ENCODE measurements around the gene PER3. TPM values are rescaled to one million over a fixed set of nuclear protein-coding genes. Genes with fewer than 3 reads are reported as not detected.

Gene PER3
- polyA plus RNA-seq, 1 donor (not counting 4 experiments of a cell fraction or from before 2014, with no cell fraction given) = 7.0 TPM

GRCh38 chr1:7808253-7808844 is 24.3 kb downstream of the PER3 start:
- dilution Hi-C loops (cut with MboI; ENCODE audit: extremely low pct_ligation_motif_present, low sequenced_read_pairs) = no loop called here
- H2AFZ ChIP-seq (ENCODE audit: control insufficient read depth, low read length) = no peak overlapping the region
- H3K9ac ChIP-seq (ENCODE audit: control insufficient read depth, extremely low read depth, insufficient read depth, low read length) = no peak overlapping the region
- peak in 2 of 3 experiments; percentile 16 to 52 for TF ChIP-seq CTCF (optimal IDR thresholded peaks at IDR 0.05 in 1 of 3, IDR thresholded peaks at IDR 0.05 in 1 of 3, conservative IDR thresholded peaks at IDR 0.05 in 1 of 3; ENCODE audit: extremely low read depth in 1 of 3, insufficient read depth in 2 of 3, low read length in 3 of 3)
- TF ChIP-seq EZH2 (IDR thresholded peaks at IDR 0.05; ENCODE audit: low read length) = no peak
- peaks cover 5% of the 10 kb centered on the region for H3K4me1 ChIP-seq (ENCODE audit: control insufficient read depth, extremely low read depth, insufficient read depth, low read length)
- H3K4me2 ChIP-seq (ENCODE audit: control insufficient read depth, extremely low read depth, insufficient read depth, low read depth, low read length) = no peak overlapping the region
- no peaks in the 10 kb centered on the region for H3K79me2 ChIP-seq (ENCODE audit: control insufficient read depth, insufficient read depth, low read length)
- H3K27ac ChIP-seq (ENCODE audit: control insufficient read depth, insufficient read depth, low read length) = no peak overlapping the region
- DNase-seq (ENCODE audit: low read depth, low spot score) (no peak), FAIRE-seq (no peak)
- H4K20me1 ChIP-seq (ENCODE audit: control insufficient read depth, extremely low read depth, insufficient read depth, low read length) = no peaks in the 10 kb centered on the region
- H3K4me3 ChIP-seq (ENCODE audit: control insufficient read depth in 2 of 3, extremely low read depth in 1 of 3, insufficient read depth in 2 of 3, low read depth in 1 of 3, low read length in 3 of 3) = no peak overlapping the region
- no peaks in the 10 kb centered on the region for H3K27me3 ChIP-seq (ENCODE audit: control insufficient read depth, extremely low read depth, insufficient read depth, low read length)
- H3K9me3 ChIP-seq (ENCODE audit: control insufficient read depth, low read depth, low read length) = no peaks in the 10 kb centered on the region
- H3K36me3 ChIP-seq (ENCODE audit: control insufficient read depth in 2 of 2, extremely low read depth in 1 of 2, insufficient read depth in 2 of 2, low read length in 2 of 2) = peaks cover 8 to 10% of the 10 kb centered on the region in 2 experiments
- no peaks in the 10 kb centered on the region for H3K9me1 ChIP-seq (ENCODE audit: control insufficient read depth, extremely low read depth, insufficient read depth, low read length)

GRCh38 chr1:7809742-7810141 is 25.7 kb downstream of the PER3 start:
- no peak for DNase-seq (ENCODE audit: low read depth, low spot score)
- no peaks in the 10 kb centered on the region for H3K79me2 ChIP-seq (ENCODE audit: control insufficient read depth, insufficient read depth, low read length)
- H3K4me2 ChIP-seq (ENCODE audit: control insufficient read depth, extremely low read depth, insufficient read depth, low read depth, low read length) = no peak overlapping the region
- no peak for TF ChIP-seq EZH2 (IDR thresholded peaks at IDR 0.05; ENCODE audit: low read length)
- TF ChIP-seq CTCF (optimal IDR thresholded peaks at IDR 0.05 in 1 of 3, IDR thresholded peaks at IDR 0.05 in 1 of 3, conservative IDR thresholded peaks at IDR 0.05 in 1 of 3; ENCODE audit: extremely low read depth in 1 of 3, insufficient read depth in 2 of 3, low read length in 3 of 3) = no peak
- no peak overlapping the region for H3K9ac ChIP-seq (ENCODE audit: control insufficient read depth, extremely low read depth, insufficient read depth, low read length)
- no peak for FAIRE-seq
- H3K4me3 ChIP-seq (ENCODE audit: control insufficient read depth in 2 of 3, extremely low read depth in 1 of 3, insufficient read depth in 2 of 3, low read depth in 1 of 3, low read length in 3 of 3) = no peak overlapping the region
- H3K9me3 ChIP-seq (ENCODE audit: control insufficient read depth, low read depth, low read length) = peaks cover 2% of the 10 kb centered on the region
- H3K4me1 ChIP-seq (ENCODE audit: control insufficient read depth, extremely low read depth, insufficient read depth, low read length) = peaks cover 5% of the 10 kb centered on the region
- dilution Hi-C loops (cut with MboI; ENCODE audit: extremely low pct_ligation_motif_present, low sequenced_read_pairs) = no loop called here
- H3K27me3 ChIP-seq (ENCODE audit: control insufficient read depth, extremely low read depth, insufficient read depth, low read length) = no peaks in the 10 kb centered on the region
- peaks cover 7 to 10% of the 10 kb centered on the region in 2 experiments for H3K36me3 ChIP-seq (ENCODE audit: control insufficient read depth in 2 of 2, extremely low read depth in 1 of 2, insufficient read depth in 2 of 2, low read length in 2 of 2)
- H2AFZ ChIP-seq (ENCODE audit: control insufficient read depth, low read length) = no peak overlapping the region
- H3K27ac ChIP-seq (ENCODE audit: control insufficient read depth, insufficient read depth, low read length) = no peak overlapping the region
- H3K9me1 ChIP-seq (ENCODE audit: control insufficient read depth, extremely low read depth, insufficient read depth, low read length) = no peaks in the 10 kb centered on the region
- H4K20me1 ChIP-seq (ENCODE audit: control insufficient read depth, extremely low read depth, insufficient read depth, low read length) = no peaks in the 10 kb centered on the region
